Stomach (tissue), 4 donors: ENCODE results near the gene ARHGAP22.

Source experiments
- CTCF ChIP-seq, 7 experiments: fragments of 450-650 bp in 4 of 7; fragments of 200-600 bp in 3 of 7; sonication (generic) in 3 of 7; IDR thresholded peaks; one replicate each; pipeline ENCODE4 v1.5.1; 2016 to 2019; ENCODE audit warnings: antibody characterized with exemption in 7 of 7, control low read depth in 2 of 7, mild to moderate bottlenecking in 1 of 7
- EP300 ChIP-seq: sonication (generic); formaldehyde crosslinking; IDR thresholded peaks from one replicate; pipeline ENCODE4 v1.6.1; 2017; ENCODE audit warnings: antibody characterized with exemption

- no peak for TF ChIP-seq CTCF (IDR thresholded peaks at IDR 0.05)
- no peak for TF ChIP-seq EP300
These were observed 107.8 kb downstream of the ARHGAP22 start for GRCh38 chr10:48496831-48497779.
